CD4-positive, alpha-beta T cell treated with Interleukin-12 subunit alpha and Interleukin-12 subunit beta, for 1 hour (primary cell): ENCODE data around the gene ZDHHC17.

Experiments
- DNase-seq: peaks from one replicate; pipeline ENCODE4 v3.0.0-alpha.2; 2020

Gene ZDHHC17

DNA sequence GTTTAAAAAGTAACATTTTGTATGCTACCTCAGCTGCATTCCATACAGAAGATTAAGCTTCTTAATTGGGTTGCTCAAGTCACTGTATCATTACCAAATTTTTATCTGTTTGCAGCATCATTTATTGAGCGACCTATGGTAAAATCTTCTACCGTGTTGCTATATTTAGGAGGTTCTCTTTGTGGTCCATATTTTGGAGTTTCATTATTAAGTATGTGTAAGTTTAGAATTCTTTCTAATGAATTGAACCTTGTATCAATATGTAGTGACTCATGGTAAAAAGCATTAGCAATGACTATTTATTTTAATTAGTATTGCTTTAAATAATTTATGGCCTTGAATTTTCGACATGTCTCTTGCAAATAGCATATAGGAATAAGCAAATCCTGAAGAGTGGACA lies 72.7 kb downstream of the ZDHHC17 start:
- no peak for DNase-seq

GRCh38 chr12:76847260-76847659 lies 83.3 kb downstream of the ZDHHC17 start:
- DNase-seq, result no peak

DNA sequence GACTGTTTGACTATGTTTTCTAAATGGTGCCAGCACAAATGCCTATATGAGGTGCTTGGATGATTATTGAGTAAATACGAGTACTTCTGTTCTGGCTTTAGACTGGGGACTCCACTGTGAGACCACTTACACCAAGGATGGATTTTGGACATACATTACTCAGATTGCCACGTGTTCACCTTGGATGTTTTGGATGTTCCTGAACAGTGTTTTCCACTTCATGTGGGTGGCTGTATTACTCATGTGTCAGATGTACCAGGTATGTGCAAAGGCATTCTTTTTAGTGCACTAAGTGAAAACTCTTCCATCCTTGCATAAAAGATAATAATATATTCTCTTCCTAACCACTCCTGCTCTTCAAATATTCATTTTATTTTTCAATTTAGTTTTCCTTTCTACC lies 84.2 kb downstream of the ZDHHC17 start:
- DNase-seq, result no peak

DNA sequence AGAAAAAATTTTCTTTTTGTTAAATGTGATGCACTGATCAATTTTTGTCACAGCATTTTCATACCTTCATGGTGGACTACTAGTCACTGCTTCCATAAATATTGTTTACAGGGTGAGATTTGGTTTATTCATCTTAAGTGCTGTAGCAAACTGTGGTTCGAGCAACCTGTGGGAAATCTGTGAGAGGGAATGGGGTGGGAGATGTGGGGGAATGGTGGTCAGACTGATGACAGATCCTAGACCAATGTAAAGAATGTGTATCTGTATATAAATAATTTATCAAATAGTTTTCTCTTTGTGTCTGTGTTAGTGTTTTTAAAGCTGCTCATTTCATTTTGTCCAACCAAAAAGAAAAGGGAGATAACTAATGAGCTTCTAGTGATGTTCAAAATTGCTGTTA lies 88.2 kb downstream of the ZDHHC17 start:
- no peak for DNase-seq

- DNase-seq, result no peak
Measured at GRCh38 chr12:76855271-76855670, 91.4 kb downstream of the ZDHHC17 start.

DNA sequence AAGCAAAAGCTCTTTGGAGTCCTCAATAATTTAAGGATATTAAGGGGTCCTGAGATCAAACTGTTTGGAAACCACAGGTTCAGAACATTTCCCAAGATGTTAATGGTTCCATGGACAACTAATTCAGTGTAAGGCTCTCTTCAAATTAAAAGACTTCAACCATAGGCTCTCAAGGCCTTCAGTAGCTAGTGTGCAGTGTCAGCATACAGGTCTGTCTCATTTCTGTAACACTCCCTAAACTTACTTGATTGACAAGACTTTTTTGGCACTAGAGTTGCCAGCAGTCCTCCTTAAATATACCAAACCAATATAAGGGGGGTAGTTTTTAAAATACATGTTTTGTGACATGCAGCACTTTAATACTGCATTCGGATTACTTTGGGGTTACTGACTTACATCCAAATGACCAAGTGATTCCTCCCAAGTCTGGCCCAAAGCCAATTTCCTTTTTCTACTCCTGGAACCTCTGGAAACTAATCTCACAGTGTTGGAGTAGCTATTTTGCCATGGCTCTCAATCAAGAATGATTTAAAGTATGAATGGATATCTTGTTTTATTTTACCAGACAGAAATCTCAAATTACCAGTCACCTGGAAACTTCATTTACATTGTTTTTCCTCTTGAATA lies 92.2 kb downstream of the ZDHHC17 start:
- no peak for DNase-seq

- DNase-seq, result no peak
Measured at GRCh38 chr12:76859611-76860010, 95.7 kb downstream of the ZDHHC17 start.

- no peak for DNase-seq
Measured at GRCh38 chr12:76860256-76860655, 96.3 kb downstream of the ZDHHC17 start.

GRCh38 chr12:76863005-76863670 lies 99.2 kb downstream of the ZDHHC17 start:
- DNase-seq, result no peak

GRCh38 chr12:76863837-76864236 lies 99.9 kb downstream of the ZDHHC17 start:
- no peak for DNase-seq

- no peak for DNase-seq
Measured at GRCh38 chr12:76864791-76865400, 101.0 kb downstream of the ZDHHC17 start.

DNA sequence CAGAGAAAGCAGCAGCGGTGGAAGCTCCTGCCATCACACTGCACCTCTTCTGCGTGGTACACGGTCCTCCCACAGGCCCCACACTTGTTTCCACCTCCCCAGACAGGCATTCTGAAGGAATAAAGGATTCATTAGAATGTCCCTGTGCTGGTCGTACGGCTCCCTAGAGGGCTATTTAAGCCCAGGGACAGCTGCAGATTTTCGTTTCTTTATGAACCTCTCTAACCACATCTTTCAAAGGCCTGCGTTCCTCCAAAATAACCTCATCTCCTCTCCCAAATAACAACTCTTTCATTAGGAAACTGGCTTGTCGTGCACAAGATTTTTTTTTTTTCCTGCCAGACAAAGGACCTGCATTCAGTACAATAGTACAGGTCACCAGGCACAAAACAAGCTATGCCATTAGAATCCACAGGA lies 102.2 kb downstream of the ZDHHC17 start:
- no peak for DNase-seq

- DNase-seq, result no peak
Measured at GRCh38 chr12:76866726-76867125, 102.8 kb downstream of the ZDHHC17 start.

DNA sequence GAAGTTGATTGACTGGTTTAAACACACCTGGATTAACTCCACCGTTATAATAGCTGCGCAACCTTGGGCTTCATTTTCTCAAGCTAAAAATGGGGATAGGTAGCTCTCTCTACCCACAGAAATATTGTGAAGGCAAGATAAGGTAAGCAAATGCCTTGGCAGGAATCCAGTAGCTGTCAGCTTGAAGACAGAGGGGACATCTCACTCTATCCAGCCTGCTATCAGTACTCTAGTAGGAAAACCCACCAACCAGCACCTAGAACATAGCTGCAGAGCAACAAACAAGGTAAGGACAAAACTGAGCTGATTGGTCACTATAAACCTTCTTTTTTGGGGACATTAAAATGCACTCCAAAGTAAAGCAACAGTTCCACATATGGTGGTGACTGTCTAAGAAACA lies 107.2 kb downstream of the ZDHHC17 start:
- no peak for DNase-seq

- DNase-seq, result no peak
Measured at GRCh38 chr12:76871742-76872141, 107.8 kb downstream of the ZDHHC17 start.

GRCh38 chr12:76872415-76872814 lies 108.5 kb downstream of the ZDHHC17 start:
- no peak for DNase-seq

- no peak for DNase-seq
Measured at GRCh38 chr12:76874027-76874426, 110.1 kb downstream of the ZDHHC17 start.

GRCh38 chr12:76874491-76875190 lies 110.7 kb downstream of the ZDHHC17 start:
- no peak for DNase-seq

DNA sequence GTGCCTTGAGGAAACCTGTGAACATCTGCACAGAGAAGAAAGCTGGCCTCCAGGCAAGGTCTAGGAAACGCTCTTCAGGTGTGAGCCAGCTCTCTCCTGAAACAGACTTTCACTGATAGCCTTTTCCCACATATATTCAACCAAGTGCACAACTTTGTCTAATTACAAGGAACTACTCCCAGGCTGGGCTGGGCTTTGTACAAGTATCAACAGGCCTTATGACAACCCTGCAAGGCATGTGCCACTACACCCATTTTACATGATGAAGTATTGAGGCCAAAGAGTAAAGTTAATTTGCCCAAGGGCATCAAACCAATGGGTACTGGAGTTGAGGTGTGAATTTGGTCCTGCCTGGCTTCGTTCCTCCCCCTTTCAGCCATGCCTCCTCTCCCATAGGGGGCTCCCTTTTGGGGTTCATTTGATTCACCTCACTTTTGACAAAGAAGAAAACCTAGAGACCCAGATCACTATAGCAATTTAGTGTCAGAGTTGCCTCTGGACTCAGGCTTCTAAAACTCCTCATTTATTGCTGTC lies 112.8 kb downstream of the ZDHHC17 start:
- DNase-seq, result no peak

DNA sequence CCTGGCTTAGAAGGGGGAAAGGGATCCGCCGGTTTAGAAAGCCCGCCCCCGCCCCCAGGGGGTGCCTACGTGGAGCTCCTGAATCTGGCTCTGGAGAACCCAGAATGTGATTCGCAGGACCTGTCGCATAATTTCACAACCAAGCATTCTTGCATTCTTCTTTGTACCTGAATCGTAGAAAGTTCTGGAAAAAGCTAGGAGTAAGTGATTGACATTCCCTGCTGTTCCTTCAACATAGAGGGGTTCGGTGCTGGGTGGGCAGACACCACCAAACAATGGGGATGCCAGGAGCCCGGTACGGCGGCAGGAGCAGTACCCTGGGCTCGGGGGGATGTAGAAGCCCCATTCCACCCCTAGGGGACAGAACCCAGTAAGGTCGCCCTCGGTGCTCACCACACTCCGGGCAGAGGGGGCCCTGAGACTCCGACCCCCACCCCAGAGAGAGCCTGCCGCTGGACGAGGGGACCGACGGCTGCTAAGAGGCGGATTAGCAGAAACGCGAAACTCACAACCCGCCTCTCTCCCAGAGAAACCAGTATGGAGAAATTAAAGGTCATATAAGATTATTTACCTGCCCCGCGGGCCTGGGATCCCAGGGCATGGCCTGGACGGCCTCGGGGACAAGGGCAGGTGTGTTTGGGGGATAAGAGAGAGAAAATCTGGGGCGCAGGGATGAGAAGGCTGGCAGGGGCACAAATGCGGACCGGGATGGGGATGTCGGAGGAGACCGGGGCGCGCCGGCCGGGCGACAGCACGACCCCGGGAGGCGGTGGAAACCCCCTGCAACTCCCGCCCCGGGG lies 114.4 kb downstream of the ZDHHC17 start:
- no peak for DNase-seq

DNA sequence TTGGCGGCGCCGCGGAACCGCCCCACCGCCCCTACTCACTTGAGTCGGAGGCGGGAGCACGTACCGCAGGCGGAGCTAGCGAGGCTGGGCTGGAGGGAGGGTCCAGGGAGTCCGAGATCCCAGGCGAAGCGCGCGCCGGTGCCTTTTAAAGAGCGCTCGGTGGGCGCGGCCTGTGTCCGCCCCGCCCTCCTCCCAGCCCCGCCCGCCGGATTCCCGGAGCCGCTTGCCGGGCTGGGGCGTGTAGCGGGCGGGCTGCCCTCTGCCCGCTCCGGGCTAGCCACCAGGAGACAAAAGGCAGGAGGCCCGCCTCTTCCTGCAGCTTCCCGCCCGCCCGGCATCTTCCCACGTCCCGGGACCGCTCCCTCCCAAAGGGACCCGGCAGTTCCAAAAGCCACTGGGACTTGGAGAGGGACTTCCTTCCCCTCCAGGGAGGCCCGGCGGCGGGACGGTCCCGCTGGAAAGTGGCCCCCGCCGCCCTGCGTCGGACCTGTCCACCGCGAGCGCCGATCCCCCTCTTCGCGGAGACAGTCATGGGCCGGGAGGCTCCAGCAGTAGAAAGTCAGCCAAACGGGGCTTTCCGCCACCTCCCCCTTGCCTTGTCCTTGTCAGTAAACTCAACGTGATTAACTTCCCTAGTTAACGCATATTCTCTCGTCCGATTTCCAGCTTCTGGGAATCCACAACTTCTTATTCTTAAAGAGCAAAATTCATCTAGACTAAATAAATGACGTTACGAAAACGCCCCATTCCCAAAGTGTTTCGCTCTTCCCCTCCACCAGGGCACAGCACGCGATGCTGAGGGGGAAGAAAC lies 115.2 kb downstream of the ZDHHC17 start, which contains the start of gene CSRP2:
Gene CSRP2, minus strand, starts transcription at position 121 of the 811 bp plus-strand sequence. CDS start 12,759 bp downstream, outside the sequence.
- DNase-seq, result peak; percentile 59
